Measurements from ENCODE around the gene KCNRG.
"Not testable (repeated sequence)": the region's sequence is repeated elsewhere in the genome, so short reads cannot be mapped to it uniquely, and the experiment has no call there.

The KCNRG gene

GRCh38 chr13:50015258-50015657 lies at the start of gene KCNRG:
TSS of gene KCNRG (plus strand) at chr13:50015444. CDS start at chr13:50015494, 50 bp downstream.
- DNase-seq (ENCODE audit: low read depth): peak; percentile 37

- no peak for DNase-seq (ENCODE audit: low read depth)
Observed at GRCh38 chr13:49967456-49967855, 47.8 kb upstream of the KCNRG start.

- no peak for DNase-seq (ENCODE audit: low read depth)
Observed at GRCh38 chr13:49972709-49973108, 42.5 kb upstream of the KCNRG start.

GRCh38 chr13:49975826-49976225 lies 39.4 kb upstream of the KCNRG start:
- DNase-seq (ENCODE audit: low read depth): no peak

GRCh38 chr13:49976314-49977258 lies 38.7 kb upstream of the KCNRG start:
- no peak for DNase-seq (ENCODE audit: low read depth)

- DNase-seq (ENCODE audit: low read depth): no peak
Observed at GRCh38 chr13:49977992-49978391, 37.3 kb upstream of the KCNRG start.

GRCh38 chr13:49980266-49980665 lies 35.0 kb upstream of the KCNRG start:
- DNase-seq (ENCODE audit: low read depth): no peak

- no peak for DNase-seq (ENCODE audit: low read depth)
Observed at GRCh38 chr13:49985129-49985528, 30.1 kb upstream of the KCNRG start.

GRCh38 chr13:49986471-49986870 lies 28.8 kb upstream of the KCNRG start:
- no peak for DNase-seq (ENCODE audit: low read depth)

- not testable (repeated sequence) for DNase-seq (ENCODE audit: low read depth)
Observed at GRCh38 chr13:49990612-49991011, 24.6 kb upstream of the KCNRG start.

GRCh38 chr13:49993111-49993510 lies 22.1 kb upstream of the KCNRG start:
- no peak for DNase-seq (ENCODE audit: low read depth)

GRCh38 chr13:49993666-49994065 lies 21.6 kb upstream of the KCNRG start:
- no peak for DNase-seq (ENCODE audit: low read depth)

GRCh38 chr13:49995625-49996101 lies 19.6 kb upstream of the KCNRG start:
- DNase-seq (ENCODE audit: low read depth): no peak

GRCh38 chr13:49996161-49996915 lies 18.9 kb upstream of the KCNRG start:
- peak; percentile 44 for DNase-seq (ENCODE audit: low read depth)

- DNase-seq (ENCODE audit: low read depth): peak; percentile 47
Observed at GRCh38 chr13:49996951-49997895, 18.0 kb upstream of the KCNRG start, which contains the start of gene TRIM13. TSS of gene TRIM13 (plus strand) at chr13:49997042. CDS start at chr13:50011941, 14,899 bp downstream.

- DNase-seq (ENCODE audit: low read depth): no peak
Observed at GRCh38 chr13:49997955-49998354, 17.3 kb upstream of the KCNRG start.

GRCh38 chr13:49998714-49999624 lies 16.3 kb upstream of the KCNRG start:
- DNase-seq (ENCODE audit: low read depth): no peak

GRCh38 chr13:50001287-50001686 lies 14.0 kb upstream of the KCNRG start:
- DNase-seq (ENCODE audit: low read depth): no peak

- no peak for DNase-seq (ENCODE audit: low read depth)
Observed at GRCh38 chr13:50006426-50007135, 8.7 kb upstream of the KCNRG start.

GRCh38 chr13:50011461-50011860 lies 3.8 kb upstream of the KCNRG start:
- no peak for DNase-seq (ENCODE audit: low read depth)

All from GM04503 (cell line).